GM19452 (cell line): Measurements from ENCODE around the gene OXTR.

Source experiments
- ATAC-seq: cut with Tn5 transposase; IDR thresholded peaks from one replicate; pipeline ENCODE4 v1.9.1; 2021; ENCODE audit not compliant: unreplicated experiment

The OXTR gene

DNA sequence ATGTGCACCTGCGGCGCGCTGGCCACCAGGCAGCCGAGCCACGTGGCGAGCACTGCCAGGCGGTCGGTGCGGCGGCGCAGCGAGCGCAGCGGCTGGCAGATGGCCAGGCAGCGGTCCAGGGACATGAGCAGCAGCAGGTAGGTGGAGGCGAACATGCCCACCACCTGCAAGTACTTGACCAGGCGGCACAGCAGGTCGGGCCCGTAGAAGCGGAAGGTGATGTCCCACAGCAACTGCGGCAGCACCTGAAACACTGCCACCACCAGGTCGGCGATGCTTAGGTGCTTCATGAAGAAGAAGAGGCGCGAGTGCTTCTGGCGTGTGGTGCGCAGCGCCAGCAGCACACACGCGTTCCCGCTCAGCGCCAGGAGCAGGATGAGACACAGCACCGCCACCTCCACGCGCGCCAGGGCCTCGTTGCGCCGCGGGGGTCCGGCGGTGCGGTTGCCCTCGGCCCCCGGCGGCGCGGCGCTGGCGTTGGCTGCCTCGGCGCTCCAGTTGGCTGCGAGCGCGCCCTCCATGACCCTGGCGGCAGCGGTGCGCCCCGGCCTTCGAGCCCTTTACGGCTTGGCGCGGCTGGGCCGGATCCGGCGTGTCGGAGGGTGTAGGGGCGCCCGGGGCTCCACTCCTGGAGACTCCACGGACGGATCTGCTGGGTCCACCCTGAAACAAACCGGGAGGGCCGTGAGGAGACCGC is 1.6 kb downstream of the OXTR start:
- peak; percentile 58 for ATAC-seq

DNA sequence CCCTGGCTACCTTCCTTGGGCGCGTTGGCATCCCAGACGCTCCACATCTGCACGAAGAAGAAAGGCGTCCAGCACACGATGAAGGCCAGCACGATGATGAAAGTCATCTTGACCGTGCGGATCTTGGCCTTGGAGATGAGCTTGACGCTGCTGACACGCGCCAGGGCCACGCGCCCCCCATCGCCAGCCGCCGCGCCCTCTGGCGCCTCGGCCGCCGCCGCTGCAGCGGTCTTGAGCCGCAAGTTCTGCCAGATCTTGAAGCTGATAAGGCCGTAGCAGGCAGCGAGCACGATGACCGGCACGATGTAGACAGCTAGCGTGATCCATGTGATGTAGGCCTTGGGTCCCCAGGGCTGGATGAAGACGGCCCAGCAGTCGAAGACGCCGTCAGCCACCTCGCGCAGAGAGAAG is 2.2 kb downstream of the OXTR start:
- no peak for ATAC-seq

GRCh38 chr3:8766148-8766547 is 3.3 kb downstream of the OXTR start:
- ATAC-seq = no peak

- no peak for ATAC-seq
Observed at GRCh38 chr3:8765528-8765927, 3.9 kb downstream of the OXTR start.

- no peak for ATAC-seq
Observed at GRCh38 chr3:8764528-8764927, 4.9 kb downstream of the OXTR start.

GRCh38 chr3:8762607-8763377 is 6.6 kb downstream of the OXTR start:
- no peak for ATAC-seq

- ATAC-seq = no peak
Observed at GRCh38 chr3:8761866-8762265, 7.5 kb downstream of the OXTR start.

- ATAC-seq = no peak
Observed at GRCh38 chr3:8760506-8760905, 8.9 kb downstream of the OXTR start.

DNA sequence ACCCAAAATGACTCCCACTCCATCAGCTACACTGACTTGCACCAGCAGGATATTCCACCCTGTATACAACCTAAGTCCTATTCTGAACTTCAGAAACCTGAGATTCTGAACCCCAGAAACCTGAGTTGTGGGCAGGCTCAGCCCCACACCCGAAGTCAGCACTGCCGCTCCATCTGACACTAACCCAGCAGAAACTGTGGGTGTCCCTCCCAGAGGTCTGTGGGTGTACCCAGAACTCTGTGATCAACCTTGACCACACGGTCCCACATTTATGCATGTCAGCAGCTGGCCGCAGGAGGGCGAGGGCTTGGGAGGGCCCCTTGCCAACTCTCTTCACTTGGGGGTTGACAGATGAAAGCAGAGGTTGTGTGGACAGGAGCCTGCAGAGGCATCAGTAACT is 9.3 kb downstream of the OXTR start:
- no peak for ATAC-seq

DNA sequence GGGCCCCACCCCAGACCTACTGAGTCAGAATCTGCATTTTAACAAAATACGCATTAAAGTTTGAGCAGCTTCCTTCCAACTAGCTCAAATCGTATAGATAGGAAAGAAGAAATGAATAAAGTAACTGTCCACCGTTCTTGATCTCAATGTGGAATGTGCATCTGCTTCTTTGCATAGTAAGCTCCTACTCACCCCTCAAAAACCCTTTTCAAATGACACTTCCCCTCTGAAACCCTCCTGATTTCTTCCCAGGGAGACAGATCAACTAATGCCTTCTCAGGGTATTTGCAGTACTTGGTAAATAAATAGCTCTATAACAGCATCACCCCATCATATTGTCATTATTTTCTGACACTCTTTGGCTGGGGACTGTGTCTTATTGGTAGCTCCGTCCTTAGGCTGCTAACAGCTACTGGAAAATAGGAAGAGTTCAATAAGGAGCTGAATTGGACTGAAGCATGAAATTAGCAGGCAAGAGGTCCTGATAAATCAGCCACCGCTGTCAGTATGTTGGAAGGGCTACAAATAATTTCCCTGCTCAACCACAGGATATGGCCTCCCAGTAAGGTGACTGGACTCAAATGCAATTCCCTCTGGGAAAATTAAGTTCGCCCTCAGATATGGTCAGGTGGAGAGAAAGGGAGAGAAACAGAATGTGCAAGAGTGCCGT is 10.2 kb downstream of the OXTR start:
- ATAC-seq = no peak

GRCh38 chr3:8757551-8758518 is 11.6 kb downstream of the OXTR start:
- no peak for ATAC-seq

- ATAC-seq = no peak
Observed at GRCh38 chr3:8756671-8757070, 12.7 kb downstream of the OXTR start.

- no peak for ATAC-seq
Observed at GRCh38 chr3:8755564-8756237, 13.7 kb downstream of the OXTR start.

DNA sequence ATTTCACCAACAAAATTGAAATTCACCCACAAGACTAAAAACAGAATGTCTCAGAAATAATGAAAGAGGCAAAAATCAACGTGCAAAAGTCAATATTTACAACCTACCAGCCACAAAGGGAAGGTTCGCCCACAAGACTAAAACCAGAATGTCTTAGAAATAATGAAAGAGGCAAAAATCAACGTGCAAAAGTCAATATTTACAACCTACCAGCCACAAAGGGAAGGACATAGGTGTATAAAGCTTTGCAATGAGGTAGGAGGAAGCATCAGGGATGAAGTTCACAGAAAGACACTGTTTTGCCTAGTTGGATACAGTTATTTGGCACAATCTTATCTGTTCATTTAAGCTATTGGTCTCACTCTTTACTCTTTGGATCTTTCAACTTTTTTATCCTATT is 14.3 kb downstream of the OXTR start:
- ATAC-seq = no peak

DNA sequence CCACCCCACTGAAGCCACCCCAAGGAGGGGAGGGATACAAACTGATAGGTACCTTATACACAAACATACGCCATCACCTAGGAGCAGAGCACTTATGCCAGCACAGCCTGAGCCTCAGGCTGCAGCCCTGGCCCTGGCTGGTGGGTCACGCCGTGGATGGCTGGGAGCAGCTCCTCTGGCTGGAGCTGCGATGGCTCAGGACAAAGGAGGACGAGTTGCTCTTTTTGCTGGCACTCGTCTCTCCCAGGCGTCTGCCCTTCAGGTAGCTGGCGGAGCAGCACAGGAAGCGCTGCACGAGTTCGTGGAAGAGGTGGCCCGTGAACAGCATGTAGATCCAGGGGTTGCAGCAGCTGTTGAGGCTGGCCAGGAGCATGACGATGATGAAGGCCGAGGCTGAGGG is 16.6 kb downstream of the OXTR start:
- ATAC-seq = no peak

DNA sequence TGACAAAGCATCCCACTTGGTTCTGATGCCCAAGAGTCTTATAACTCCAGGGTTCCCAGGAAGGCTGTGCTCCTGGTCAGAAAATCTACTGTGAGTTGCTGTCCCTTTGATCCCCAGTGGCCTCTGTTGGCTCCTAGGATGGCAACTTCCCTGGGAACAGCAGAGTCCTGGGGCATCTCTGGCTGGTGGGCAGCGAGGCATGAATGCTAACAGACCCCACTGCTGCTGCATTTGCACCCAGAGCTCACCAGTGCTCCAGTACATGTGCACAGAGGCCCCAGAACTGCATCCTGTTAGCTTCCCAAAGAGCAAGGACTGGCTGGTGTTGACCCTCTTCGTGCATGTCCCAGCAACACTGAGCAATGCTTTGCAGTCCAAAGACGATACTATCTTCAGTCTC is 20.1 kb downstream of the OXTR start:
- no peak for ATAC-seq

DNA sequence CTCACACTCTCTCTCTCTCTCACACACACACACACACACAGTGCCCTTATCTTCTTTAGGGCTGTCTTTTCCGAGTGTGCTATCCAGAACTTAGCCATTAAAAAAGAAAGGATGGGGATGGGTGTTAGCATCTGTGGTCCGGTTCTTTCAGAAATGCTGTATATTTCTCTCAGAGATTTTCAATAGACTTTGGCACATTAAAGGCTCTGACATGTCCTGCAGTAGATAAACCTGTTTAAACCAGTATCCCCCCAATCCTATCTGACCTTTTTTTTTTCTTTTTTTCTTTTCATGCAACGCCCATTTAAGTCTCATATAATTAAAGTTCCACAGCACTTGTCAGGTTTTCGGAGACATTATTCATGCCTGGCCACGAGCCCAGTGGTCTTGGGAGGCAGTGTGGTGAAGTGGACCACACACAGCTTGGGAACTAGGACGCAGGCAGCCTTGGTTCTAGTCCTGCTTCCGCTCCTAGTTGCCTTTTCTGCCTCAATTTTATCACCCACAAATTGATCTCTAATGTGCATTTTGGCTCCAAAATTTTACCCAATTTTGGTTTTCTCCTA is 22.6 kb downstream of the OXTR start:
- ATAC-seq = no peak

GRCh38 chr3:8745619-8746370 is 23.6 kb downstream of the OXTR start:
- no peak for ATAC-seq

DNA sequence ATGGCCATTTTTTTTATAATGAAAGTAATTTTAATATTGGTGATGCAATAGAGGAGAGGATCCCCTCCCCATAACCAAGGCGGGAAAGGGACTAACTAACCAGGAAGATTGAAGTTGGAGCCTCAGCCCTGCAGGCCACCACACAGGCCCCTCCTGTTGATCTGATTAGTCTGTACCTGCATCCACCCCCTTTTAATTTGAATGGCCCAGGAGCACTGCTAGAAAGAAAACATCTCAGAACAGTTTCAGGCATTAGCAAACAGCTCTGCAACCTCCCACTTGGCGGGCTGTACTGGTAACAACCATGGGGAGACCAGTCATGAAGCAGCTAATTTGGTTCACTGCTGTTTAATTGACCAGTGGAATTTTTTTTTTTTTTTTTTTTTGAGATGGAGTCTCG is 25.5 kb downstream of the OXTR start:
- no peak for ATAC-seq
